ENCODE measurements around the gene DYSF.

Gene DYSF

DNA sequence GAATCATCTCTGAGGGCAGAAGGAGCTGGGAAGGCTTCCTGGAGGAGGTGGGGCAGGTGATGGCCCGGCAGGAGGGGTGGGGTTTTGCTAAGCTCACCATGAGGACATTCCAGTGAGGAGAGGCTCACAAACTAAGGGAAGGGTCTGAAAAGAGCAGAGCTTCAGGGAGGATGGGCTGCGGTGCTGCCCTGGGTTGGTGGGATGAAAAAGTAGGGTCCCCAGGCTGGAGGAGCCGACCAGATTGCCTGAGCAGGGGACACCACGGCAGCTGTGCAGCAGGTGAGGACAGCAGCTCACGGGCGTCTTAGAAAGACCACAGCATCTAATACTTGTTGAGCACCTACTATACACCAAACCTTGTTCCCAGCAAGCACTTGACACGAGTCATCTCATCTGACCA, 82.2 kb downstream of the DYSF start:
- Histone ChIP-seq H3K4me1 (ENCODE audit: control insufficient read depth, insufficient read depth, low read length) (no peaks in the 10 kb centered on the region), H3K27ac (ENCODE audit: insufficient read depth, low read depth, low read length, poor library complexity, severe bottlenecking) (no peak overlapping the region), H3K36me3 (ENCODE audit: control insufficient read depth, insufficient read depth, low read length) (no peaks in the 10 kb centered on the region), H3K4me3 (ENCODE audit: insufficient read depth, low read depth, low read length) (no peak overlapping the region), H3K27me3 (ENCODE audit: control insufficient read depth, insufficient read depth, low read length, poor library complexity, severe bottlenecking) (no peaks in the 10 kb centered on the region), H3K9me3 (ENCODE audit: control insufficient read depth, low read length) (no peaks in the 10 kb centered on the region)
- 89 to 92% methylated on average over 7 of the region's 7 CpGs for WGBS, 2 experiments

DNA sequence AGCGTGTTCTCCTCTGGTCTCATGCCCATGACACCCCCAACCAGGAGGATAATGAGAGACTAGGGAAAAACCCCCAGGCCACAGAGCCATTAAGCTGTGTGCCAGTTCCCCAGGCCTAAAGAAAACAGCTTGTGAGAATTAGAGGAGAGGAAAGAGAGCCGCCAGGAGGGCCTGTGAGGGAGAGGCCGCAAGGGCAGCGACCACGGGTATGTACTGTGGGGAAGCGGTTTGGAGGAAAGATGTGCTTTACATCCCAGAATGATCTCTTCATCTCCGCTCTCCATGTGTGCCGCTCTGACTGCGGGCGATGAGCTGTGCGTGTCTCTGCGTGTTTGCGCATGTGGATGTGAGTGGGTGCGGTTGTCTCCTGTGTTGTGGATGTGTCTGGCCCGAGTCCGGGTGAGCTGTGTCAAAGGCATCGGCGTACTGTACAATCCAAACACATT, 82.9 kb downstream of the DYSF start:
- H3K36me3 ChIP-seq (ENCODE audit: control insufficient read depth, insufficient read depth, low read length): no peaks in the 10 kb centered on the region
- H3K27ac ChIP-seq (ENCODE audit: insufficient read depth, low read depth, low read length, poor library complexity, severe bottlenecking): no peak overlapping the region
- H3K9me3 ChIP-seq (ENCODE audit: control insufficient read depth, low read length): no peaks in the 10 kb centered on the region
- WGBS, 2 experiments: 96% methylated on average over 18 of the region's 18 CpGs
- no peak overlapping the region for H3K4me3 ChIP-seq (ENCODE audit: insufficient read depth, low read depth, low read length)
- H3K27me3 ChIP-seq (ENCODE audit: control insufficient read depth, insufficient read depth, low read length, poor library complexity, severe bottlenecking): no peaks in the 10 kb centered on the region
- no peaks in the 10 kb centered on the region for H3K4me1 ChIP-seq (ENCODE audit: control insufficient read depth, insufficient read depth, low read length)

GRCh38 chr2:71538241-71538640, 84.9 kb downstream of the DYSF start:
- Histone ChIP-seq H3K9me3 (ENCODE audit: control insufficient read depth, low read length) (no peaks in the 10 kb centered on the region), H3K4me1 (ENCODE audit: control insufficient read depth, insufficient read depth, low read length) (no peaks in the 10 kb centered on the region), H3K27me3 (ENCODE audit: control insufficient read depth, insufficient read depth, low read length, poor library complexity, severe bottlenecking) (no peaks in the 10 kb centered on the region), H3K4me3 (ENCODE audit: insufficient read depth, low read depth, low read length) (no peak overlapping the region), H3K27ac (ENCODE audit: insufficient read depth, low read depth, low read length, poor library complexity, severe bottlenecking) (no peak overlapping the region), H3K36me3 (ENCODE audit: control insufficient read depth, insufficient read depth, low read length) (no peaks in the 10 kb centered on the region)
- 97 to 99% methylated on average over 3 of the region's 3 CpGs for WGBS, 2 experiments

GRCh38 chr2:71538656-71539265, 85.4 kb downstream of the DYSF start:
- no peak overlapping the region for H3K27ac ChIP-seq (ENCODE audit: insufficient read depth, low read depth, low read length, poor library complexity, severe bottlenecking)
- no peaks in the 10 kb centered on the region for H3K9me3 ChIP-seq (ENCODE audit: control insufficient read depth, low read length)
- no peaks in the 10 kb centered on the region for H3K27me3 ChIP-seq (ENCODE audit: control insufficient read depth, insufficient read depth, low read length, poor library complexity, severe bottlenecking)
- H3K4me3 ChIP-seq (ENCODE audit: insufficient read depth, low read depth, low read length): no peak overlapping the region
- 91 to 92% methylated on average over 12 of the region's 12 CpGs for WGBS, 2 experiments
- no peaks in the 10 kb centered on the region for H3K4me1 ChIP-seq (ENCODE audit: control insufficient read depth, insufficient read depth, low read length)
- H3K36me3 ChIP-seq (ENCODE audit: control insufficient read depth, insufficient read depth, low read length): no peaks in the 10 kb centered on the region

DNA sequence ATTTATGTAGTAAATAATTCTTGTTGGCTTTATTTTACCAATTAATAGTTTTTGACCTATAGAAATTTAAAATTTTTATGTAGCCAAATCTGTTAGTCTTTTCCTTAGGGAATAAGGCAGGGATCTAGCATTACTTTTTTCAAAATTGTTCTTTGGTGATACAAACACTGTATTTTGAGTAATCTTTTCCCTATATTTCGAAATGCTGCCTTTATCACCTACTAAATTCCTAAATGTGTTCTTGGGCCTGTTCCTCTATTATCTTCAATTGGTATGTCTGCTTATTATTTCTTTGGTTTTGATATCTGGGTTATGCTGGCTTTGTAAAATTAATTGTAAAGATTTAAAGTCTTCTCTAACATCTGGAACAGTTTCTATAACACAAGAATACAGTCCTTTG, 87.5 kb downstream of the DYSF start:
- H3K36me3 ChIP-seq (ENCODE audit: control insufficient read depth, insufficient read depth, low read length): no peaks in the 10 kb centered on the region
- no peak overlapping the region for H3K4me3 ChIP-seq (ENCODE audit: insufficient read depth, low read depth, low read length)
- no peak overlapping the region for H3K27ac ChIP-seq (ENCODE audit: insufficient read depth, low read depth, low read length, poor library complexity, severe bottlenecking)
- H3K9me3 ChIP-seq (ENCODE audit: control insufficient read depth, low read length): no peaks in the 10 kb centered on the region
- WGBS, 2 experiments: 80% methylated on average over 1 of the region's 1 CpG; no CpG with 5 or more reads in 1 of the 2 experiments
- no peaks in the 10 kb centered on the region for H3K4me1 ChIP-seq (ENCODE audit: control insufficient read depth, insufficient read depth, low read length)
- H3K27me3 ChIP-seq (ENCODE audit: control insufficient read depth, insufficient read depth, low read length, poor library complexity, severe bottlenecking): no peaks in the 10 kb centered on the region

DNA sequence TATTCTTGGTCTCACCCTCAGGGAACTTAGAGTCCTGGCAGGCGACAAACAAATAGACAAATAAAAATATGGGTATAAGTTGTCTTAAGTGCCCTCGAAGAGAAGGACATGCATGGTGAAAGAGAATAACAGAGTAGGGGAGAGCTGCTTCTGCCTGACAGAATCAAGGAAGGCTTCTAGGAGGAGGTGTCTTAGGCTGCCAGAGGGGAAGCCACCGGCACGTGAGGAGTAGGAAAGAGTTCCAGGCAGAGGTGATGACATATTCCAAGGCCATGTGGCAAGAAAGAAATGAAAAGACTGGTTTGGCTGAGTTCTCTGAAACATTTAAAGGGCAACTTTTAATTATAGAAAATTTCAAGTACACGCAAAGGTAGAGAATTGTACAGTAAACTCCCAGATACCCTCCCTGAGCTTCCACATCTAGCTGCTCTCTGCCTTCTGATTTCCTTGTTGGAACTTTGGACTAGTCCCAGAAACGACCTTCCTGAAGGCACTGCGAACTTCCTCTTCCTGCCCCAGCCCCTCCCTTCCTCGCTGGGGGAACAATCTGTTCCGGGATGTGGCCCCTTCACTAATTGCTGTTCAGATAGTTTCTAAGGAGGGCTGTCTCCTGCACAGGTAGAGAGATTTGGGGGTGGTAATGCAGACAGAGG, 91.7 kb downstream of the DYSF start:
- H3K36me3 ChIP-seq (ENCODE audit: control insufficient read depth, insufficient read depth, low read length): no peaks in the 10 kb centered on the region
- no peaks in the 10 kb centered on the region for H3K27me3 ChIP-seq (ENCODE audit: control insufficient read depth, insufficient read depth, low read length, poor library complexity, severe bottlenecking)
- 89 to 90% methylated on average over 9 of the region's 9 CpGs for WGBS, 2 experiments
- no peaks in the 10 kb centered on the region for H3K9me3 ChIP-seq (ENCODE audit: control insufficient read depth, low read length)
- no peaks in the 10 kb centered on the region for H3K4me1 ChIP-seq (ENCODE audit: control insufficient read depth, insufficient read depth, low read length)
- H3K27ac ChIP-seq (ENCODE audit: insufficient read depth, low read depth, low read length, poor library complexity, severe bottlenecking): no peak overlapping the region
- no peak overlapping the region for H3K4me3 ChIP-seq (ENCODE audit: insufficient read depth, low read depth, low read length)

DNA sequence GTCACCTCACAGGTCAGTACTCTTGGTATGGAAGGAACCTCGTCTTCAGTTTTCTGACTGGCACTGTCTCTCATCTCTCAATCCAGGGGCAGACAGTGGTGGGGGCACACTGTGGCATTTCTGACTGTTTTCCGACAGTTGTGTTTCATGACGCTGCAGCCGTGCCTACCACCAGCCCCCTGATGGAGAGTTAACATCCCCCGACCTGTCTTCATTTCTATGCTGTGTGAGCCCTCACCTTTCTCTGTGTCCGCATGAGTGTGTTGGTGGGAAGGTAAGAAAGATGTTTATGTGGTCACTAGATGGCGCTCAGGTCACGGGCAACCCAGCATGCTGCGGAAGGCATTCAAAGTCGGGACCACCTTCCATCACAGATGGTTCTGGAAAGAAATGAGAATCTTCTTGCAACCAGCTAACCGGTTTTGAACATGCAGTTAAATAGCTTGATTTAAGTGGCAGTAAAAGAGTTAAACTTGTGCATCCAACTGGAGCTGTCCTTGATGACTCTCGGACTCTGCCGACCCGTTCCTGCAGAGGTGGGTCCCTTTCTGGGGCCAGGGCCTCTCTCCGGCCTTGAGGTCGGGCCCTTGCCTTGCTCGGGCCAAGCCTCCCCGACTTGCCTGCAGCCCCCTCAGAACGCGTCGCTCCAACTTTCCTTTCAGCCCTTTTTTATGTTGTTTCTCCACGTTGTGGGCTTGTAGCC, 92.4 kb downstream of the DYSF start:
- Histone ChIP-seq H3K9me3 (ENCODE audit: control insufficient read depth, low read length) (no peaks in the 10 kb centered on the region), H3K4me1 (ENCODE audit: control insufficient read depth, insufficient read depth, low read length) (no peaks in the 10 kb centered on the region), H3K4me3 (ENCODE audit: insufficient read depth, low read depth, low read length) (no peak overlapping the region), H3K36me3 (ENCODE audit: control insufficient read depth, insufficient read depth, low read length) (no peaks in the 10 kb centered on the region), H3K27ac (ENCODE audit: insufficient read depth, low read depth, low read length, poor library complexity, severe bottlenecking) (no peak overlapping the region), H3K27me3 (ENCODE audit: control insufficient read depth, insufficient read depth, low read length, poor library complexity, severe bottlenecking) (no peaks in the 10 kb centered on the region)
- 55 to 58% methylated on average over 22 of the region's 22 CpGs for WGBS, 2 experiments

DNA sequence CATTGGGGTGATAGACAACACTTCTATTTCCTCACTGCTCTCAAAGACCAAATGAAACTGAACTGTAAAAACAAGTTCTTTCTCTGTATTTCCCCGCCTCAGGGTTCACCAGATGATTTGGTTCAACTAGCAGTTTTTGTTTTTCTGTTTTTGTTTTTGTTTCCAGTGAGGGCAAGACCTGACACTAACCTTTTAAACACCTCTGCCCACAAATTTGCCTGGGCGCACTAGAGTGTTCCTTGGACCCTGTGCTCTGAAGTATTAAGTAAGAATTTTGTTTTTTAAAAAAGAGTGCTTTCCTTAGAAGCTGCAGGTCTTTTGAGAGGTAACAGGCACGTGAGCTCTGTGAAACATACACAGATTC, 92.9 kb downstream of the DYSF start:
- Histone ChIP-seq H3K4me3 (ENCODE audit: insufficient read depth, low read depth, low read length) (no peak overlapping the region), H3K4me1 (ENCODE audit: control insufficient read depth, insufficient read depth, low read length) (no peaks in the 10 kb centered on the region), H3K27ac (ENCODE audit: insufficient read depth, low read depth, low read length, poor library complexity, severe bottlenecking) (no peak overlapping the region), H3K27me3 (ENCODE audit: control insufficient read depth, insufficient read depth, low read length, poor library complexity, severe bottlenecking) (no peaks in the 10 kb centered on the region), H3K9me3 (ENCODE audit: control insufficient read depth, low read length) (no peaks in the 10 kb centered on the region), H3K36me3 (ENCODE audit: control insufficient read depth, insufficient read depth, low read length) (no peaks in the 10 kb centered on the region)
- WGBS, 2 experiments: 33 to 51% methylated on average over 2 to 3 of the region's 3 CpGs

DNA sequence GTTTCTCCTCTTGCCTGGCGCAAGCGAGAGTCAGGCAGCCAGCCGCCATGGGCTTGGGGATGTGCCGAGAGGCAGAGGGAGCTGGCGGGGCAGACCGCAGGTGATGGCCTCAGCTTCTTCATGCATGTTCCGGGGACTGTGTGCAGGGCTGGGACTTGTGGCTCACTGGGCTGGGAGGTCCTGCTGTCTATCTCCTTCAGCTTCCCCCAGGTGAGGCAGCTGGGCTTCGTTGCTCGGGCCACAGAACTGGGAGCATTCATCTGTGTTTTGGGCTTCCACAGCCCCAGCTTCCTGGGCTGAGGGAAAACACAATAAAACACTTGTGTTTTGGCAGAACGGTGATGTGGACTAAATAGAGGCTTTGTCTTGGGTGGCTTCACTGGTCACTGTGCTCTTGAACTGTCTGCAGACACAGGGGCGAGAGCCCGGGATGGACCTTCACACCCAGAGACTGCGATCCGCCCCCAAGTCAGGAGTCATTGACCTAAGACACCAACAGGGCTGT, 93.5 kb downstream of the DYSF start:
- Histone ChIP-seq H3K27ac (ENCODE audit: insufficient read depth, low read depth, low read length, poor library complexity, severe bottlenecking) (no peak overlapping the region), H3K36me3 (ENCODE audit: control insufficient read depth, insufficient read depth, low read length) (no peaks in the 10 kb centered on the region), H3K4me3 (ENCODE audit: insufficient read depth, low read depth, low read length) (no peak overlapping the region), H3K9me3 (ENCODE audit: control insufficient read depth, low read length) (no peaks in the 10 kb centered on the region), H3K27me3 (ENCODE audit: control insufficient read depth, insufficient read depth, low read length, poor library complexity, severe bottlenecking) (no peaks in the 10 kb centered on the region), H3K4me1 (ENCODE audit: control insufficient read depth, insufficient read depth, low read length) (no peaks in the 10 kb centered on the region)
- 95 to 96% methylated on average over 14 of the region's 14 CpGs for WGBS, 2 experiments

DNA sequence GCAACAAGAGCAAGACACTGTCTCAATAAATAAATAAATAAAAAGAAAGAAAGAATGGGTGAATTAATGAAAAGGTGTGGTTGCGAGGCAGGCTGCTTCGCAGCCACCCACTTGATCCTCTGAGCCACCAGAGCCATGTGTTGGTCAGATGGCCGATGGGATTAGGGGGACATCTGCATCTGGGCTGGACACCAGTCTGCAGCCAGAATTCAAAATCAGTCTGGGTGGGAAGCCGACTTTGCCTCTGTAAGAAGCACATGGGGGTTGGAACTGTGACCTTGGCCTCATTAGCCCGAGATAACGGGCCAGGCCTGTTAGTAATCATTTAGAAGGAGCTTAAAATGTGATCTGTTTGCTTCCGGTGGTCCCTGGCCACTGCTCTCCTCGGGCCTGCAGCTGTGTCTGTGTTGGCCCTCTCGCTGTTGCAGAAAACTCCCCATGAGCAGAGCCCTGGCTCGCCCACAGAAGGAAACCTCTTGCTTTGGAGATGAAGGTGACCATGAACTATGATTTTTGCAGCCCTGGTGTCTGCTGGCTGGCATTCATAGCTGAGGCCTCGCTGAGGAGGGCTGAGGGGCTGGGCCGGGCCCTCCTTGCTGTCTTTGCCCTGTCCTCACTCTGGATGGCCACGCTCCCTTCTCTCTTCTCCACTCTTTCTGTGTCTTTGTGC, 94.4 kb downstream of the DYSF start:
- Histone ChIP-seq H3K27ac (ENCODE audit: insufficient read depth, low read depth, low read length, poor library complexity, severe bottlenecking) (no peak overlapping the region), H3K9me3 (ENCODE audit: control insufficient read depth, low read length) (no peaks in the 10 kb centered on the region), H3K4me3 (ENCODE audit: insufficient read depth, low read depth, low read length) (no peak overlapping the region), H3K36me3 (ENCODE audit: control insufficient read depth, insufficient read depth, low read length) (no peaks in the 10 kb centered on the region), H3K4me1 (ENCODE audit: control insufficient read depth, insufficient read depth, low read length) (no peaks in the 10 kb centered on the region), H3K27me3 (ENCODE audit: control insufficient read depth, insufficient read depth, low read length, poor library complexity, severe bottlenecking) (no peaks in the 10 kb centered on the region)
- WGBS, 2 experiments: 92 to 93% methylated on average over 12 of the region's 13 CpGs

Measured in ectodermal cell (in vitro differentiated cells).